ACC112 (cell line): ENCODE measurements around the gene PSMB11.

ENCODE experiments used
- H2AFZ ChIP-seq: fragments of 200-600 bp; sonication (generic); one replicate; pipeline ENCODE4 v1.6.0; 2017; ENCODE audit warnings: antibody characterized with exemption, low read length; ENCODE audit not compliant: unreplicated experiment
- H3K27ac ChIP-seq: fragments of 200-600 bp; sonication (generic); 2 replicates; pipeline ENCODE4 v1.5.1; 2014; ENCODE audit warnings: low read depth, mild to moderate bottlenecking, antibody characterized with exemption, low read length, moderate library complexity
- H3K27me3 ChIP-seq: fragments of 200-600 bp; sonication (generic); 2 replicates; pipeline ENCODE4 v1.6.1; 2014; ENCODE audit warnings: mild to moderate bottlenecking, antibody characterized with exemption, low read length, moderate library complexity, mixed read lengths; ENCODE audit not compliant: insufficient read depth
- H3K36me3 ChIP-seq: fragments of 200-600 bp; sonication (generic); 2 replicates; pipeline ENCODE4 v1.6.1; 2016; ENCODE audit warnings: mild to moderate bottlenecking, antibody characterized with exemption, low read length, moderate library complexity, mixed read lengths; ENCODE audit not compliant: insufficient read depth
- H3K4me1 ChIP-seq: fragments of 200-600 bp; sonication (generic); one replicate; pipeline ENCODE4 v1.6.1; 2016; ENCODE audit warnings: low read length, mixed read lengths; ENCODE audit not compliant: insufficient read depth, unreplicated experiment, control insufficient read depth
- H3K4me3 ChIP-seq: fragments of 200-600 bp; sonication (generic); 2 replicates; pipeline ENCODE4 v1.5.1; 2014; ENCODE audit warnings: mild to moderate bottlenecking, low read depth, low read length
- H3K79me2 ChIP-seq: fragments of 200-600 bp; sonication (generic); one replicate; pipeline ENCODE4 v1.6.0; 2016; ENCODE audit warnings: low read length; ENCODE audit not compliant: control insufficient read depth, unreplicated experiment, insufficient read depth

The PSMB11 gene

DNA sequence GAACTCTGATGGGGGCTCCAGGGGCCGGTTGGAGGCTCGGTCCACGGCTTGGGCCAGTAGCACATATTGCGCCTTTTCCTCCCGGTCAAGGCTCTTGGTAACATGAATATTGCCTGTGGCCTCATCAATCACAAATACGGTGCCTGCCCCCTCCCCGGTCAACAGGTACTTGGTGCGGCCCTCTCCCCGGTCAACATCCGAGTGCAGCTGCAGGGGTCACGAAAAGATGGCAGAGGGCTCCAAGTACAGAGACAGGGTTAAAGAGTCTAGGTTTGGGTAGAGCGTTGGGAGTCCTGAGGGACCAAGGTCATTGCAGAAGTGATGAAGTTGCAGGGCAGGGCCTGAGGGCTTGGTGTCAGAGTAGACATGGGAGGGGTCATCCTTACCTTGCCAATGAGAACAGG is 13.1 kb downstream of the PSMB11 start:
- Histone ChIP-seq H3K36me3 (0 out of 2 replicates have a peak, but pooled peaks cover 2% of the 10 kb centered on the region), H3K79me2 (no peaks in the 10 kb centered on the region), H3K4me3 (no peak overlapping the region), H3K27me3 (no peaks in the 10 kb centered on the region), H3K27ac (no peak overlapping the region), H3K4me1 (peaks cover 8% of the 10 kb centered on the region), H2AFZ (no peak overlapping the region)

DNA sequence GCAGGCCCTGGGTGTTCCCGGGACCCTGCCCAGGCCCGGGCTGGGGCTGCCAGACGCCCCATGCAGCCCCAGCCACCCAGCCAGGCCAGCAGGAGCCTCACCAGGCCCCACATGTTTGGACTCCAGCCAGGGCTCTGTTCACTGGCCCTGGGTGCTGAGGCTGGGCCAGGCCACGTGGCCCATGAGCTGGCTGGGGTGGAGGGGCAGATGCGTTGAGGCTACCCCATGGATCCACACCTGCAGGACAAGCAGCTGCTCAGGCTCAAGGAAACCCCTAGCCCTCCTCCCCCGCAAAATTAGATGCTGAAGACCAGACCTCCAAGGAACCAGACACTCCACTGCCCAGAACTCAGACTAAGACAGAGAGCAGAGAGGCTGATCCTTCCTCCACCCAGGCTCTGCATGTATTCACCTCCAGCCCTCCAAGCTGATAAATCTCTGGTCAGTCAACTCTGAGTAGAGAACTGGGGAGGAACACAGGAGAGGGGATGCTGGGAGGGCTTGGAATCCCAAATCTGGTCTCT is 13.7 kb downstream of the PSMB11 start:
- no peaks in the 10 kb centered on the region for H3K27me3 ChIP-seq
- no peak overlapping the region for H2AFZ ChIP-seq
- peaks cover 2% of the 10 kb centered on the region for H3K79me2 ChIP-seq
- peak overlapping the region; percentile 81; the same call in 1 of the 2 replicates for H3K4me3 ChIP-seq
- H3K36me3 ChIP-seq, result peaks cover 7% of the 10 kb centered on the region; the same call in 1 of the 2 replicates
- peaks cover 8% of the 10 kb centered on the region for H3K4me1 ChIP-seq
- H3K27ac ChIP-seq, result no peak overlapping the region

DNA sequence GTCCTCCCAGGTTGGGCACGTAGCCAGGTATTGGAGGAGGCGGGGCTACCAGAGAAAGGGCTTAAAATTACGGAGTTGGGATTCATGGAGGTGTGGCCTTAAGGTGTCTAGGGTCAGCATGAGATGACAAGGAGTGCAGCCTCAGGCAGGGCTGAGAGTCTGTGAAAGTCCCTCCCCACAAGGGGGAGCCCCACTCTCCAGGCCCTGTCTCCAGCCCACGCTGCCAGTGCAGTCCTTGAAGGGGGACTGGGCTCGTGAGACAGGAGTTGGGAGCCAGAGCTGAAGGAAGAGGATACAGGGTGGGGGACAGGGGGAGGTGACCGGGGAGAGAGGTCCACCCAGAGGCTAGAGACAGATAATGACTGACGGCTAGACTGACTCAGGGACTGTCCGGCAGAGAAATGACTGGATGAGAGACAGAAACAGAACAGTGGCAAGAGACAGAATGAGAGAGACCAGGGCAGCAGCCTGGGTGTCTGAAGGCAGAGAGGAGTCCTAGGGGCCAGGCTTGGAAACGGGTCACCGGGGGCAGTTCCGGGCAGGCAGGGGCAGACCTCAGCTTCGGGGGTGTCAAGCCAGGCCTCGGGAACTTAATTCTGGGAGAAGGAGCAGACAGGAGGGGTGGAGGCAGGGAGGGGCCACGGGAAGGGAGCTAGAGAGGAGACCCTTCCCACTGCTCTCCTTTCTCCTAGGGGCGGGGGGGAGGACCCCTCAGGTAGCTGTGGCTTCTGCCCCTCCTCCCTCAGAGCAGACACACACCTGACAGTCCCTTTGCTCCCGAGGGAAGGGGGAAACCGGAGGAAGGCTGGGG is 14.3 kb downstream of the PSMB11 start:
- H3K4me3 ChIP-seq, result peak overlapping the region; percentile 81
- H3K27me3 ChIP-seq, result no peaks in the 10 kb centered on the region
- H3K27ac ChIP-seq, result no peak overlapping the region
- peak overlapping the region; percentile 32 for H2AFZ ChIP-seq
- peaks cover 8% of the 10 kb centered on the region for H3K79me2 ChIP-seq
- peaks cover 12% of the 10 kb centered on the region; the same call in 1 of the 2 replicates for H3K36me3 ChIP-seq
- H3K4me1 ChIP-seq, result peaks cover 8% of the 10 kb centered on the region

DNA sequence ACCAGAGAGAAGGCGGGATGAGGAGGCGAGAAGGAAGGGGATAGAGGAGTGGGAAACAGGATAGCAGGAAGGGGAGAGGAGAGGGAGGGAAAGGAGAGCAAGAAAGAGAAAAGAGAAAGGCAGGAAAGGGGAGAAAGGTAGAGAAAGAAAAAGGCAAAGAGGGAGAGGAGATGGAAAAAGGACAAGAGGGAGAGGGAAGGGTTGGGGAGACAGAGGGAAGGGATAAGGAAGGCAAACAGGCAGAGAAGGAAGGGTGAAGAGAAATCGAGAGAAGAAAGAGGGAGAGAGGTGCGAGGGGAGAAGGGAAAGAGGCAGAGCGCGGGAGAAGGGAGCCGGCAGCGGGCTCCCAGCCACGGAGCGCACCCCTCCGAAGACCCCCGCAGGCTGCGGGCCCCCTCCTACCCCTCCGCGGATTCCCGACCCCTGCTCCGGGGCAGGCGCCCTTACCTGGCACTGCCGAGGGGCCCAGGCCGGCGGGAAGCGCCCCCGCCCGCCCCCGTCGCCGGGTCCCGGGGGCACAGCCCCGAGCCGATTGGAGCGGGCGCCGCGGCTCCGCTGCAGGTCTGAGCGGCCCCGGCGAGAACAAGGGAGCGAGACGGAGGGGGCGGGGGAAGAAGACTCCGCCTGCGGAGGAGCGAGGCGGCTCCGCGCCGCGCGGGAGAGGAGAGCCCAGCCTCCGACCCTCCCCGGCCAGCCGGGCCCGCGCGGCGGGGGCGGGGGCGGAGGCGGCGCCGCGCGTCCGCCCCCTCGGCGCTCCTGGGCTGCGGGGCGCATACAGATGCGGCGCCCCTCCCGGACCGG is 15.1 kb downstream of the PSMB11 start, which contains the start of gene CDH24:
Gene CDH24 (minus strand): TSS at position 565 of the 801 bp plus-strand sequence. CDS start 1,787 bp downstream, outside the sequence.
- Histone ChIP-seq H3K36me3 (peaks cover 12% of the 10 kb centered on the region; the same call in 1 of the 2 replicates), H3K79me2 (peaks cover 8% of the 10 kb centered on the region), H3K4me3 (peak within 1 kb of the TSS; percentile 81), H3K4me1 (peaks cover 9% of the 10 kb centered on the region), H3K27ac (peak within 1 kb of the TSS; percentile 11; the same call in 1 of the 2 replicates), H2AFZ (peak within 1 kb of the TSS; percentile 32), H3K27me3 (no peaks in the 10 kb centered on the region)

DNA sequence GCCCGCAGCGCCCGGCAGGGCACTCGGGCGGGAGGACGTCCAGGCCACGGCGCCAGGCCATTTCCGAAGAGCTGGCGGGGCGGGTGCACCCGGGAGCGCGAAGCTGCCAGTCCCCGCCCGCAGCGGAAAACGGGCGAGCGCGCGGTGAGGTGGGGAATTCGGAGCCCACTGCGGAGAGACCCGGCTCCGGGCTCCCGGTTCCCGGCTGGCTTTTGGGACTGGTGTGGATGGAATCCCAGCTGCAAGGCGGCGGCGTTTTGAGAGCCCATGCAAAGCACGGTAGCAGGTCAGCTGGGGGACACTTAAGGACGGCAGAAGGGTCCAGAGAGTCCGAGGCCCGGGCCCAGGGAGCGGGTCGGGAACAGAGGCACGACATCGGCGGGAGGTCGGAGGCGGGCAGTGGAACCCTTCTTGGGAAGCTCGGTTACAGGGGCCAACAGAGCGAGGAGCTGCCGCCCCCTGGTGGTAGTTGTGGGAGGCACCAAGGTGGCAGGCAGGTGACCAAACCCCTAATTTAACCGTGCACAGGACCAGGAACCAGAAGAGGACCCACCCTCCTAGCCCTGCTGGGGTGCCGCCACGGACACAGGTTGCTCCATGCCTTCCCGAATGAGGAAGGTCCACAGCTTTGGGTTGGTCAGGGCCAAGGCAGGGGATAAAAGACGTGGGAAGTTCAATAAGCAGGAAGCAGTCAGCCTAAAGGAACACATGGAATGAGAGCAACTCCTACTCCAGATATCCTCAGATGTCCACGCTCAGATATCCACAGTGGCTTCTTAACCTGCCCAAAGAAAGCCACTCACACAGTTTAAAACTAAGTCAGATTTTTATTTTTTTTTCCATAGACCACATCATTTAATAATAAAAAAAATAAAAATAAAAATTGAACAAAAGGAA is 16.0 kb downstream of the PSMB11 start:
- H2AFZ ChIP-seq, result no peak overlapping the region
- H3K79me2 ChIP-seq, result peaks cover 8% of the 10 kb centered on the region
- H3K27ac ChIP-seq, result peak overlapping the region; percentile 11; the same call in 1 of the 2 replicates
- H3K4me1 ChIP-seq, result peaks cover 17% of the 10 kb centered on the region
- peaks cover 21% of the 10 kb centered on the region; the same call in 1 of the 2 replicates for H3K36me3 ChIP-seq
- no peaks in the 10 kb centered on the region for H3K27me3 ChIP-seq
- peak overlapping the region; percentile 81 for H3K4me3 ChIP-seq

DNA sequence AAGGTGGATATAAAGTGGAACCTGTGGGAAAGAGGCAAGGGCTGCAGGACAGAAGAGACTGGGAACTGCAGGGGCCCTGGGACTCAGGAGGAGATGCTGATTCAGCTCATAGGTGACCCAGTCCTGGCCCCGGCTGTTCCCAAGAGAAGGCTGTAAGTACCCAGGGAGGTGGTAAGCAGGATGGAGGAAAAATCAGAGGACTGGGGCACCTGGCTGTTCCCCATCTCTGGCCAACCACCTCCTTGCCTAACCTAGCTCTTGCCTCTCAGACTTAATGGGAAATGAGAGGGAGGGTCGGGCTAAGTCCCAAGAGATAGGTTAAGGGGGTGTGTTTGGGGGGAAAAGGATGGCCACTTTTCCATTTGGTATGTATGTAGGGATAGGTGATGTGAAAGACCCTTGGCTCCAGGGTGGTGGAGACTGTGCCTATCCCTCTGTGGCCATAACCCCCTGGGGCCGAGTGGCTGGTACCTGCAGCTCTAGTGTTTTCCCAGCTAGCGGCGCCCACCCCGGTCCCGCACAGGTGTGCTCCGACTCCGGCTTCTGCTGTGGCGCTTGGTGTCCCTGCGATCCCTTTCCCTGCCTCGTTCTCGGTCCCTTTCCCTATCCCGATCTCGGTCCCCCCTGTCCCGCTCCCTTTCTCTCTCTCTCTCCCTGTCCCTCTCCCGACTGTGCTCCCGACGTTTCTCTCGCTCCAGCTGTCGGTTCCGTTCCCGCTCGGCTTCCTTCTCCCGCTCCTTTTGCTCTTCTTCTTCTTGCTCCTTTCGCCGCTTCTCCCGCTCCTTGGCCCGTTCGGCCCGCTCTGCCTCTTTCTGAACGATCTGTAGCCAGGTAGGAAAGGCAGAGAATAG is 16.9 kb downstream of the PSMB11 start:
- no peak overlapping the region for H3K27ac ChIP-seq

DNA sequence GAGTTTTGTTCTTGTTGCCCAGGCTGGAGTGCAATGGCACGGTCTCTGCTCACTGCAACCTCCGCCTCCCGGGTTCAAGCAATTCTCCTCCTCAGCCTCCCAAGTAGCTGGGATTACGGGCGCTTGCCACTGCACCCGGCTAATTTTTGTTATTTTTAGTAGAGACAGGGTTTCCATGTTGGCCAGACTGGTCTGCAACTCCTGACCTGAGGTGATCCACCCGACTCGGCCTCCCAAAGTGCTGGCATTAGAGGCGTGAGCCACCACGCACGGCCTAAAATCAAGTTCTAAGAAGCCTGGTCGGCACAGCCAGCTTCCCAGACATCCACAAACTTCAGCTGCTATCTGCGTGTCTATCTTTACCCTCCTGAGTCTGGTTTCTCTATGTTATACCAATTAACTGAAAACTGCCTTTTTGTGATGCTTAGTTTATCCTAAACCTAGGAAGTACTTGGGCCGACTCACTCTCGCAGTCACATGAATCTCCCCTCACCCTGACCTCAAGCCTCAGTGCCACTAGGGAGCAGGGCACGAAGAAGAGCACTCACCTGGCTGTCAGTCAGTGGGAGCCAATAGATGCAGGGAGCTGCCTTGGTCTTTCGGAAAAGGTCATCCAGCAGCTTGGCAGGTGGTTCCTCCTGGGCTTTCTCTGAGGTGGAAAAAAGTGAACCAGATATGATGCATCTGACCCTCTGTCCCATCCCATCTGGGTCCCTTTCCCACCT is 18.7 kb downstream of the PSMB11 start:
- Histone ChIP-seq H3K27me3 (no peaks in the 10 kb centered on the region), H3K36me3 (peaks cover 40% of the 10 kb centered on the region), H3K27ac (no peak overlapping the region), H3K4me3 (no peak overlapping the region), H3K79me2 (peaks cover 10% of the 10 kb centered on the region), H2AFZ (no peak overlapping the region), H3K4me1 (peaks cover 17% of the 10 kb centered on the region)

More for the DNA sequence above, 16.9 kb downstream of the PSMB11 start:
- Histone ChIP-seq H3K36me3 (peaks cover 29% of the 10 kb centered on the region; the same call in 1 of the 2 replicates), H3K79me2 (peaks cover 8% of the 10 kb centered on the region), H3K4me3 (no peak overlapping the region), H3K4me1 (peaks cover 17% of the 10 kb centered on the region), H3K27me3 (no peaks in the 10 kb centered on the region), H2AFZ (no peak overlapping the region)

DNA sequence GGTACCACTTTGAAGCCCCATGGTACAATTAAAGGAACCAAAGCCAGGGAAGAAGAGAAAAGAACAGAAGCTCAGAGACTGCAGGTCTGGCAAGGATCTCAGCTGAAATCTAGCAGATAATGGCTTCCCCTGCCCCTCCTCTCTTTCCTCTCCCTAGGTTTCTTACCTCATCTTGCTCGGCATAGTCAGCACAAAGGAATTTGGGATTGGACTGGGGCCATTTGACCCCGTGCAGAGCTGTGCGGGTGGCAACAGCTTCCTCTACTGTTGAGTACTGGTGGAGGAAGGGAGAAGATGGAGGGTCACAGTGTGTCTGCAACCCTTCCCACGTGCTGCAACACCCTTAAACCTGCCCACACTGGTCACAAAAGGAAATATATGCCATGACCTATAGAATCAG is 20.0 kb downstream of the PSMB11 start:
- H3K27ac ChIP-seq, result peak overlapping the region; percentile 63
- peaks cover 19% of the 10 kb centered on the region for H3K79me2 ChIP-seq
- H3K4me3 ChIP-seq, result no peak overlapping the region
- no peak overlapping the region for H2AFZ ChIP-seq
- H3K36me3 ChIP-seq, result peaks cover 48% of the 10 kb centered on the region
- no peaks in the 10 kb centered on the region for H3K27me3 ChIP-seq
- peaks cover 12% of the 10 kb centered on the region for H3K4me1 ChIP-seq

DNA sequence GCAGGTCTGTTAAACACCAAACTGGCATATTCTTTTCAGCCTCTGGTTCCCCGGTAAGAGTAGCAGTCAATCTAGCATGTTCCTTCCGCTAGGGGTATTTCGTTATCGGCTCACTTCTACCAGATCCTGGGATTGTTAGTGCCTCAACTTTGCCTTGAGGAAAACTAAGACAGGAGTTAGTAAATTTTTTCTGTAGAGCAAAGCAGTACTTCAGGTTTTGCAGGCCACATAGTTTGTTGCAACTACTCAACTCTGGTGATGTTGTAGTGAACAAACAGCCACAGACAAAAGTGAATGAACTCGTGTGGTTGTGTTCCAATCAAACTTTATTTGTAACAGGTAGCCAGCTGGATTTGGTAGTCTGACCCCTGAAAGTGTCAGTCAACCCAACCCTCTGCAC is 21.6 kb downstream of the PSMB11 start:
- no peak overlapping the region for H3K27ac ChIP-seq

More for the DNA sequence above, 21.6 kb downstream of the PSMB11 start:
- Histone ChIP-seq H2AFZ (no peak overlapping the region), H3K36me3 (peaks cover 60% of the 10 kb centered on the region), H3K4me3 (no peak overlapping the region), H3K27me3 (no peaks in the 10 kb centered on the region), H3K4me1 (peaks cover 23% of the 10 kb centered on the region), H3K79me2 (peaks cover 34% of the 10 kb centered on the region)
